ENCODE data around the gene SLCO4C1. TPM values are rescaled to one million over a fixed set of nuclear protein-coding genes. Genes with fewer than 3 reads are reported as not detected.

SLCO4C1 gene
- total RNA-seq, 1 donor from 2014 or later: 1.5 TPM

- DNase-seq (ENCODE audit: low read depth): no peak
- peak overlapping the region; percentile 84 for H3K4me3 ChIP-seq (ENCODE audit: low read depth, low read length)
- H3K27me3 ChIP-seq (ENCODE audit: control insufficient read depth, insufficient read depth, low read length): no peaks in the 10 kb centered on the region
- TF ChIP-seq CTCF (IDR thresholded peaks at IDR 0.05; ENCODE audit: insufficient read depth, low read length, poor library complexity, severe bottlenecking): no peak
- H3K36me3 ChIP-seq (ENCODE audit: control insufficient read depth, insufficient read depth, low read length): no peaks in the 10 kb centered on the region
These were observed 1.1 kb downstream of the SLCO4C1 start for GRCh38 chr5:102294886-102295395.

- H3K27me3 ChIP-seq (ENCODE audit: control insufficient read depth, insufficient read depth, low read length): no peaks in the 10 kb centered on the region
- no peak for TF ChIP-seq CTCF (IDR thresholded peaks at IDR 0.05; ENCODE audit: insufficient read depth, low read length, poor library complexity, severe bottlenecking)
- H3K36me3 ChIP-seq (ENCODE audit: control insufficient read depth, insufficient read depth, low read length): no peaks in the 10 kb centered on the region
- no peak for DNase-seq (ENCODE audit: low read depth)
- no peak overlapping the region for H3K4me3 ChIP-seq (ENCODE audit: low read depth, low read length)
These were observed 6.1 kb downstream of the SLCO4C1 start for GRCh38 chr5:102290004-102290403.

GRCh38 chr5:102289251-102289899 is 6.7 kb downstream of the SLCO4C1 start:
- Histone ChIP-seq H3K36me3 (ENCODE audit: control insufficient read depth, insufficient read depth, low read length) (no peaks in the 10 kb centered on the region), H3K27me3 (ENCODE audit: control insufficient read depth, insufficient read depth, low read length) (no peaks in the 10 kb centered on the region), H3K4me3 (ENCODE audit: low read depth, low read length) (no peak overlapping the region)
- TF ChIP-seq CTCF (IDR thresholded peaks at IDR 0.05; ENCODE audit: insufficient read depth, low read length, poor library complexity, severe bottlenecking): no peak
- DNase-seq (ENCODE audit: low read depth): no peak

- TF ChIP-seq CTCF (IDR thresholded peaks at IDR 0.05; ENCODE audit: insufficient read depth, low read length, poor library complexity, severe bottlenecking): no peak
- no peaks in the 10 kb centered on the region for H3K36me3 ChIP-seq (ENCODE audit: control insufficient read depth, insufficient read depth, low read length)
- H3K27me3 ChIP-seq (ENCODE audit: control insufficient read depth, insufficient read depth, low read length): no peaks in the 10 kb centered on the region
- DNase-seq (ENCODE audit: low read depth): no peak
- H3K4me3 ChIP-seq (ENCODE audit: low read depth, low read length): no peak overlapping the region
These were observed 7.5 kb downstream of the SLCO4C1 start for GRCh38 chr5:102288630-102289029.

- Histone ChIP-seq H3K4me3 (ENCODE audit: low read depth, low read length) (no peak overlapping the region), H3K27me3 (ENCODE audit: control insufficient read depth, insufficient read depth, low read length) (no peaks in the 10 kb centered on the region), H3K36me3 (ENCODE audit: control insufficient read depth, insufficient read depth, low read length) (no peaks in the 10 kb centered on the region)
- TF ChIP-seq CTCF (IDR thresholded peaks at IDR 0.05; ENCODE audit: insufficient read depth, low read length, poor library complexity, severe bottlenecking): no peak
- no peak for DNase-seq (ENCODE audit: low read depth)
These were observed 9.6 kb downstream of the SLCO4C1 start for GRCh38 chr5:102286476-102286875.

Data from kidney epithelial cell (primary cell).